HEK293 (cell line): Measurements from ENCODE around the gene ARL3.
A peak's percentile ranks its signal among the peaks of the same experiment; 100 is the strongest.

ENCODE experiments used
- BCL11A ChIP-seq: fragments of 450-650 bp; formaldehyde crosslinking; IDR thresholded peaks from 2 replicates; pipeline ENCODE4 v1.5.1; 2016; ENCODE audit warnings: low read depth, missing biosample characterization, missing genetic modification characterization
- EGR2 ChIP-seq: fragments of 450-650 bp; formaldehyde crosslinking; IDR thresholded peaks from 2 replicates; pipeline ENCODE4 v1.5.1; 2016; ENCODE audit warnings: low read depth, missing biosample characterization, missing genetic modification characterization
- GLI4 ChIP-seq: fragments of 450-650 bp; formaldehyde crosslinking; IDR thresholded peaks from 2 replicates; pipeline ENCODE4 v1.5.1; 2016; ENCODE audit warnings: missing biosample characterization, missing genetic modification characterization
- KLF9 ChIP-seq: fragments of 450-650 bp; formaldehyde crosslinking; IDR thresholded peaks from 2 replicates; pipeline ENCODE4 v1.5.1; 2016; ENCODE audit warnings: missing biosample characterization, missing genetic modification characterization, low read depth
- PRDM10 ChIP-seq: fragments of 450-650 bp; formaldehyde crosslinking; IDR thresholded peaks from 2 replicates; pipeline ENCODE4 v1.5.1; 2016; ENCODE audit warnings: missing biosample characterization, missing genetic modification characterization
- SP3 ChIP-seq: fragments of 450-650 bp; formaldehyde crosslinking; IDR thresholded peaks from 2 replicates; pipeline ENCODE4 v1.5.1; 2016; ENCODE audit warnings: missing biosample characterization, missing genetic modification characterization
- SP7 ChIP-seq: fragments of 450-650 bp; formaldehyde crosslinking; IDR thresholded peaks from 2 replicates; pipeline ENCODE4 v1.5.1; 2016; ENCODE audit warnings: missing biosample characterization, missing genetic modification characterization
- YY2 ChIP-seq: fragments of 450-650 bp; formaldehyde crosslinking; IDR thresholded peaks from 2 replicates; pipeline ENCODE4 v1.5.1; 2016; ENCODE audit warnings: missing biosample characterization, missing genetic modification characterization
- ZEB2 ChIP-seq: fragments of 450-650 bp; formaldehyde crosslinking; IDR thresholded peaks from 2 replicates; pipeline ENCODE4 v1.5.1; 2016; ENCODE audit warnings: missing biosample characterization, missing genetic modification characterization
- ZFP69B ChIP-seq: fragments of 450-650 bp; formaldehyde crosslinking; IDR thresholded peaks from 2 replicates; pipeline ENCODE4 v1.5.1; 2016; ENCODE audit warnings: missing biosample characterization, missing genetic modification characterization
- ZNF132 ChIP-seq: fragments of 450-650 bp; formaldehyde crosslinking; IDR thresholded peaks from 2 replicates; pipeline ENCODE4 v1.5.1; 2017; ENCODE audit warnings: missing biosample characterization, missing genetic modification characterization, borderline replicate concordance
- ZNF2 ChIP-seq: fragments of 450-650 bp; formaldehyde crosslinking; IDR thresholded peaks from 2 replicates; pipeline ENCODE4 v1.5.1; 2016; ENCODE audit warnings: missing biosample characterization, missing genetic modification characterization
- ZNF211 ChIP-seq: fragments of 450-650 bp; formaldehyde crosslinking; IDR thresholded peaks from 2 replicates; pipeline ENCODE4 v1.5.1; 2016; ENCODE audit warnings: low read depth, missing biosample characterization, missing genetic modification characterization
- ZNF23 ChIP-seq: fragments of 450-650 bp; formaldehyde crosslinking; IDR thresholded peaks from 2 replicates; pipeline ENCODE4 v1.5.1; 2016; ENCODE audit warnings: missing biosample characterization, missing genetic modification characterization, borderline replicate concordance
- ZNF24 ChIP-seq: fragments of 450-650 bp; formaldehyde crosslinking; IDR thresholded peaks from 2 replicates; pipeline ENCODE4 v1.5.1; 2016; ENCODE audit warnings: missing biosample characterization, missing genetic modification characterization
- ZNF26 ChIP-seq: fragments of 450-650 bp; formaldehyde crosslinking; IDR thresholded peaks from 2 replicates; pipeline ENCODE4 v1.5.1; 2016; ENCODE audit warnings: missing biosample characterization, missing genetic modification characterization
- ZNF335 ChIP-seq: fragments of 450-650 bp; formaldehyde crosslinking; conservative IDR thresholded peaks from 2 replicates; pipeline ENCODE4 v1.5.1; 2016; ENCODE audit warnings: missing biosample characterization, missing genetic modification characterization
- ZNF350 ChIP-seq: fragments of 450-650 bp; formaldehyde crosslinking; IDR thresholded peaks from 2 replicates; pipeline ENCODE4 v1.5.0; 2017; ENCODE audit warnings: missing biosample characterization, mild to moderate bottlenecking, missing genetic modification characterization
- ZNF362 ChIP-seq: fragments of 450-650 bp; formaldehyde crosslinking; IDR thresholded peaks from 2 replicates; pipeline ENCODE4 v1.5.1; 2016; ENCODE audit warnings: missing biosample characterization, missing genetic modification characterization
- ZNF423 ChIP-seq: fragments of 450-650 bp; formaldehyde crosslinking; IDR thresholded peaks from 2 replicates; pipeline ENCODE4 v1.5.1; 2016; ENCODE audit warnings: missing biosample characterization, missing genetic modification characterization
- ZNF426 ChIP-seq: fragments of 450-650 bp; formaldehyde crosslinking; IDR thresholded peaks from 2 replicates; pipeline ENCODE4 v1.5.1; 2017; ENCODE audit warnings: missing biosample characterization, missing genetic modification characterization, mild to moderate bottlenecking, inconsistent platforms, moderate library complexity
- ZNF521 ChIP-seq: fragments of 450-650 bp; formaldehyde crosslinking; IDR thresholded peaks from 2 replicates; pipeline ENCODE4 v1.5.1; 2017; ENCODE audit warnings: missing biosample characterization, mild to moderate bottlenecking, missing genetic modification characterization
- ZNF544 ChIP-seq: fragments of 450-650 bp; formaldehyde crosslinking; IDR thresholded peaks from 2 replicates; pipeline ENCODE4 v1.5.0; 2017; ENCODE audit warnings: missing biosample characterization, missing genetic modification characterization
- ZNF585B ChIP-seq: fragments of 450-650 bp; formaldehyde crosslinking; IDR thresholded peaks from 2 replicates; pipeline ENCODE4 v1.5.1; 2016; ENCODE audit warnings: missing biosample characterization, missing genetic modification characterization
- ZNF600 ChIP-seq: fragments of 450-650 bp; formaldehyde crosslinking; IDR thresholded peaks from 2 replicates; pipeline ENCODE4 v1.5.1; 2016; ENCODE audit warnings: missing biosample characterization, missing genetic modification characterization
- ZNF610 ChIP-seq: fragments of 450-650 bp; formaldehyde crosslinking; IDR thresholded peaks from 2 replicates; pipeline ENCODE4 v1.5.1; 2016; ENCODE audit warnings: missing biosample characterization, missing genetic modification characterization, borderline replicate concordance
- ZNF660 ChIP-seq: fragments of 450-650 bp; IDR thresholded peaks from 2 replicates; pipeline ENCODE4 v1.5.1; 2018; ENCODE audit warnings: missing biosample characterization, mild to moderate bottlenecking, missing genetic modification characterization
- ZNF692 ChIP-seq: fragments of 450-650 bp; formaldehyde crosslinking; IDR thresholded peaks from 2 replicates; pipeline ENCODE4 v1.5.1; 2016; ENCODE audit warnings: missing biosample characterization, missing genetic modification characterization
- ZNF792 ChIP-seq: fragments of 450-650 bp; formaldehyde crosslinking; IDR thresholded peaks from 2 replicates; pipeline ENCODE4 v1.5.1; 2016; ENCODE audit warnings: missing biosample characterization, missing genetic modification characterization
- ZNF830 ChIP-seq: fragments of 450-650 bp; IDR thresholded peaks from 2 replicates; pipeline ENCODE4 v1.5.0; 2018; ENCODE audit warnings: missing biosample characterization, missing genetic modification characterization, low read depth, mild to moderate bottlenecking, moderate library complexity
- ZNF843 ChIP-seq: fragments of 450-650 bp; formaldehyde crosslinking; IDR thresholded peaks from 2 replicates; pipeline ENCODE4 v1.5.1; 2016; ENCODE audit warnings: missing biosample characterization, missing genetic modification characterization
- ZSCAN18 ChIP-seq: fragments of 450-650 bp; formaldehyde crosslinking; IDR thresholded peaks from 2 replicates; pipeline ENCODE4 v1.5.1; 2016; ENCODE audit warnings: missing biosample characterization, missing genetic modification characterization
- ZXDB ChIP-seq: fragments of 450-650 bp; formaldehyde crosslinking; IDR thresholded peaks from 2 replicates; pipeline ENCODE4 v1.5.1; 2016; ENCODE audit warnings: missing biosample characterization, missing genetic modification characterization

Gene ARL3

GRCh38 chr10:102642736-102643335 is 71.4 kb downstream of the ARL3 start (continued):
- TF ChIP-seq SP7 (tag by site-specific recombination) (peak; percentile 13; the same call in 1 of the 2 replicates), ZEB2 (tag by site-specific recombination) (peak; percentile 33), ZNF24 (tag by site-specific recombination) (no peak), ZNF350 (tag by site-specific recombination) (no peak), ZNF792 (tag by site-specific recombination) (no peak), ZNF132 (tag by site-specific recombination) (no peak), ZNF843 (tag by site-specific recombination) (no peak), ZNF423 (tag by site-specific recombination) (no peak), ZSCAN18 (tag by site-specific recombination) (no peak), ZNF692 (tag by site-specific recombination) (0 out of 2 replicates have a peak, but pooled peaks have one; percentile 41), KLF9 (peak; percentile 18; the same call in 1 of the 2 replicates), ZNF211 (tag by site-specific recombination) (no peak), ZNF600 (tag by site-specific recombination) (no peak), ZNF660 (tag by site-specific recombination) (no peak), ZXDB (tag by site-specific recombination) (peak; percentile 22; the same call in 1 of the 2 replicates), ZNF521 (no peak), ZNF830 (no peak), ZFP69B (tag by site-specific recombination) (0 out of 2 replicates have a peak, but pooled peaks have one; percentile 15), GLI4 (no peak), ZNF610 (tag by site-specific recombination) (no peak), ZNF585B (tag by site-specific recombination) (no peak), EGR2 (tag by site-specific recombination) (no peak), ZNF26 (tag by site-specific recombination) (no peak), BCL11A (tag by site-specific recombination) (no peak), YY2 (no peak), ZNF2 (no peak), SP3 (tag by site-specific recombination) (peak; percentile 25), ZNF335 (tag by site-specific recombination) (peak; percentile 88; the same call in 1 of the 2 replicates), ZNF544 (tag by site-specific recombination) (no peak), PRDM10 (tag by site-specific recombination) (peak; percentile 38), ZNF362 (tag by site-specific recombination) (peak; percentile 84; the same call in 1 of the 2 replicates), ZNF23 (tag by site-specific recombination) (no peak), ZNF426 (tag by site-specific recombination) (no peak)
